ENCODE results near the gene IL18R1. TPM values are rescaled to one million over a fixed set of nuclear protein-coding genes. Genes with fewer than 3 reads are reported as not detected.

IL18R1 gene
- total RNA-seq, 2 experiments from 2014 or later = 17.1 to 18.4 TPM

DNA sequence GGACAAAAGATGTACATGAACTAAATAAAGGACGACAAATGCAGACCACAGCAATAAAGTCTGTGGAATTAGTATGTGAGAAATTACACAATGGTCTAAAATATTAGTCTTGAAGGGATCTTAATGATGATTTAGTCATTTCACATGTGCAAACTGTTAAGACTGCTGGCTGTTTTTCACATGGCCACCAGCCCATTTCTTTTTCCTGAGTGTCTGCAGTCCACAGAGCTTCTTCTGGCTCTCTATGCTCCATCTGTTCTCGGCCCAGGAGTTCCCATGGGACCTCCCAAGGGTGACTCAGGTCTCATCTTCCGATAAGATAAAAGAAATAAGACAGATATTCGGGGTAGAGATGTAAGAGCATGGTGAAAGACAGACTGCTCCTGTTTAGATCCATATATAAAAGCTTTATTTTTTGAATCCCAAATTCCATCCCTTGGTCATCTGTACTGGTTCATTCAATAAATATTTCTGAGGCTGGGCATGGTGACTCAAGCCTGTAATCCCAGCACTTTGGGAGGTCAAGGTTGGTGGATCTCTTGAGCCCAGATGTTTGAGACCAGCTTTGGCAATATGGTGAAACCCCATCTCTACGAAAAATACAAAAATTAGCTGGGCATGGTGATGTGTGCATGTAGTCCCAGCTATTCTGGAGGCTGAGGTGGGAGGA is 24.1 kb upstream of the IL18R1 start:
- Mint-ChIP-seq H3K4me3 (no peak overlapping the region), H3K27me3 (ENCODE audit: low read depth) (peaks cover 4% of the 10 kb centered on the region), H3K4me1 (ENCODE audit: low read depth) (no peaks in the 10 kb centered on the region), H3K36me3 (ENCODE audit: low read depth) (no peaks in the 10 kb centered on the region), H3K9me3 (peaks cover 4% of the 10 kb centered on the region), H3K27ac (no peak overlapping the region)
- intact Hi-C loops (cut with micrococcal nuclease) = no loop called here
- no peak for DNase-seq
- CTCF ChIA-PET = interaction anchor here (0.6 to 1.2 kb wide), 2 partner anchors 47 to 408 kb away, joined by 3 read pairs; no protein-coding TSS in a partner anchor

DNA sequence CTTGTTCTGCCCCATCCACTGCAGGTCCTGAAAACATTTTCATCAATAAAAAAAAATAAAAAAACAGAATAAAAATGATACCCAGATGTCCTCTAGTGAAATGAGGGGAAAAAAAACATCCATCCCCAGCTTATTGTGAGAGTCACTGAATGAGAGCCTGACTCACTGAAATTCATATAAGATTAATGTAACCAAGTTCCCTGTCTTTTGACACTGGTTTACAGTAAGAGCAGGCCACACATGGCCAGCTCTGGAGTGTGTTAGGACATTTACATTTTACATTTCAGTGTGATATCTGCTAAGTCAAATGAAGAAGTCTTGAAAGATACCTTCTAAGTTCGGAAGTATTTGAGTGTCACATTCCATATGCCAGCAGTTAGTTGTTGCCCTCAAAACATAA is 21.1 kb upstream of the IL18R1 start:
- no peak for DNase-seq
- Mint-ChIP-seq H3K9me3 (no peaks in the 10 kb centered on the region), H3K27me3 (ENCODE audit: low read depth) (peaks cover 4% of the 10 kb centered on the region), H3K27ac (no peak overlapping the region), H3K4me1 (ENCODE audit: low read depth) (peaks cover 10% of the 10 kb centered on the region), H3K36me3 (ENCODE audit: low read depth) (no peaks in the 10 kb centered on the region), H3K4me3 (no peak overlapping the region)
- intact Hi-C loops (cut with micrococcal nuclease) = no loop called here
- CTCF ChIA-PET = interaction anchor here (1.0 kb wide), 1 partner anchor 95 kb away, joined by 3 read pairs; no protein-coding TSS in a partner anchor

GRCh38 chr2:102335871-102336366 is 19.7 kb upstream of the IL18R1 start:
- Mint-ChIP-seq H3K27me3 (ENCODE audit: low read depth) (peaks cover 4% of the 10 kb centered on the region), H3K9me3 (no peaks in the 10 kb centered on the region), H3K4me1 (ENCODE audit: low read depth) (peaks cover 10% of the 10 kb centered on the region), H3K27ac (no peak overlapping the region), H3K4me3 (no peak overlapping the region), H3K36me3 (ENCODE audit: low read depth) (no peaks in the 10 kb centered on the region)
- intact Hi-C loops (cut with micrococcal nuclease) = no loop called here
- CTCF ChIA-PET = no interaction called here
- no peak for DNase-seq

- CTCF ChIA-PET = interaction anchor here (1.1 kb wide), 1 partner anchor 96 kb away, joined by 5 read pairs; no protein-coding TSS in a partner anchor
- peaks cover 10% of the 10 kb centered on the region for H3K4me1 Mint-ChIP-seq (ENCODE audit: low read depth)
- H3K9me3 Mint-ChIP-seq = no peaks in the 10 kb centered on the region
- H3K27ac Mint-ChIP-seq = no peak overlapping the region
- H3K4me3 Mint-ChIP-seq = no peak overlapping the region
- H3K27me3 Mint-ChIP-seq (ENCODE audit: low read depth) = peaks cover 4% of the 10 kb centered on the region
- intact Hi-C loops (cut with micrococcal nuclease) = no loop called here
- DNase-seq = no peak
- H3K36me3 Mint-ChIP-seq (ENCODE audit: low read depth) = no peaks in the 10 kb centered on the region
These were observed 19.1 kb upstream of the IL18R1 start for GRCh38 chr2:102336502-102336945.

GRCh38 chr2:102337012-102337411 is 18.6 kb upstream of the IL18R1 start:
- peaks cover 4% of the 10 kb centered on the region for H3K27me3 Mint-ChIP-seq (ENCODE audit: low read depth)
- intact Hi-C loops (cut with micrococcal nuclease) = no loop called here
- no peak overlapping the region for H3K4me3 Mint-ChIP-seq
- no peak for DNase-seq
- H3K9me3 Mint-ChIP-seq = no peaks in the 10 kb centered on the region
- CTCF ChIA-PET = interaction anchor here (1.1 kb wide), 1 partner anchor 97 kb away, joined by 5 read pairs; no protein-coding TSS in a partner anchor
- no peaks in the 10 kb centered on the region for H3K36me3 Mint-ChIP-seq (ENCODE audit: low read depth)
- H3K27ac Mint-ChIP-seq = no peak overlapping the region
- H3K4me1 Mint-ChIP-seq (ENCODE audit: low read depth) = peaks cover 10% of the 10 kb centered on the region

- Mint-ChIP-seq H3K27me3 (ENCODE audit: low read depth) (peaks cover under 1% of the 10 kb centered on the region), H3K4me3 (no peak overlapping the region), H3K27ac (no peak overlapping the region), H3K9me3 (no peaks in the 10 kb centered on the region), H3K36me3 (ENCODE audit: low read depth) (no peaks in the 10 kb centered on the region), H3K4me1 (ENCODE audit: low read depth) (peaks cover 10% of the 10 kb centered on the region)
- CTCF ChIA-PET = interaction anchor here (1.1 kb wide), 1 partner anchor 98 kb away, joined by 5 read pairs; no protein-coding TSS in a partner anchor
- intact Hi-C loops (cut with micrococcal nuclease) = no loop called here
- no peak for DNase-seq
These were observed 17.9 kb upstream of the IL18R1 start for GRCh38 chr2:102337481-102338386.

GRCh38 chr2:102340778-102341177 is 14.8 kb upstream of the IL18R1 start:
- Mint-ChIP-seq H3K36me3 (ENCODE audit: low read depth) (no peaks in the 10 kb centered on the region), H3K27me3 (ENCODE audit: low read depth) (no peaks in the 10 kb centered on the region), H3K9me3 (no peaks in the 10 kb centered on the region), H3K4me1 (ENCODE audit: low read depth) (peaks cover 10% of the 10 kb centered on the region), H3K27ac (no peak overlapping the region), H3K4me3 (no peak overlapping the region)
- CTCF ChIA-PET = interaction anchor here (0.6 kb wide), 1 partner anchor 15 kb away, joined by 5 read pairs; no protein-coding TSS in a partner anchor
- intact Hi-C loops (cut with micrococcal nuclease) = no loop called here
- no peak for DNase-seq

GRCh38 chr2:102342888-102343287 is 12.7 kb upstream of the IL18R1 start:
- intact Hi-C loops (cut with micrococcal nuclease) = no loop called here
- no peaks in the 10 kb centered on the region for H3K27me3 Mint-ChIP-seq (ENCODE audit: low read depth)
- no peaks in the 10 kb centered on the region for H3K9me3 Mint-ChIP-seq
- H3K4me3 Mint-ChIP-seq = no peak overlapping the region
- no peaks in the 10 kb centered on the region for H3K36me3 Mint-ChIP-seq (ENCODE audit: low read depth)
- peaks cover 2% of the 10 kb centered on the region for H3K4me1 Mint-ChIP-seq (ENCODE audit: low read depth)
- no peak for DNase-seq
- H3K27ac Mint-ChIP-seq = no peak overlapping the region
- CTCF ChIA-PET = interaction anchor here (0.6 kb wide), 1 partner anchor 30 kb away, joined by 3 read pairs; no protein-coding TSS in a partner anchor

GRCh38 chr2:102344397-102344796 is 11.2 kb upstream of the IL18R1 start:
- CTCF ChIA-PET = interaction anchor here (0.7 to 1.6 kb wide), 2 partner anchors 12 to 108 kb away, joined by 3 read pairs; no protein-coding TSS in a partner anchor
- no peak overlapping the region for H3K27ac Mint-ChIP-seq
- H3K36me3 Mint-ChIP-seq (ENCODE audit: low read depth) = no peaks in the 10 kb centered on the region
- no peak for DNase-seq
- H3K4me3 Mint-ChIP-seq = no peak overlapping the region
- no peaks in the 10 kb centered on the region for H3K27me3 Mint-ChIP-seq (ENCODE audit: low read depth)
- no peaks in the 10 kb centered on the region for H3K4me1 Mint-ChIP-seq (ENCODE audit: low read depth)
- no peaks in the 10 kb centered on the region for H3K9me3 Mint-ChIP-seq
- intact Hi-C loops (cut with micrococcal nuclease) = no loop called here

GRCh38 chr2:102345329-102345920 is 10.2 kb upstream of the IL18R1 start:
- DNase-seq = no peak
- intact Hi-C loops (cut with micrococcal nuclease) = no loop called here
- no peaks in the 10 kb centered on the region for H3K36me3 Mint-ChIP-seq (ENCODE audit: low read depth)
- H3K4me3 Mint-ChIP-seq = no peak overlapping the region
- no peaks in the 10 kb centered on the region for H3K27me3 Mint-ChIP-seq (ENCODE audit: low read depth)
- no peaks in the 10 kb centered on the region for H3K9me3 Mint-ChIP-seq
- no peak overlapping the region for H3K27ac Mint-ChIP-seq
- no peaks in the 10 kb centered on the region for H3K4me1 Mint-ChIP-seq (ENCODE audit: low read depth)
- CTCF ChIA-PET = no interaction called here

DNA sequence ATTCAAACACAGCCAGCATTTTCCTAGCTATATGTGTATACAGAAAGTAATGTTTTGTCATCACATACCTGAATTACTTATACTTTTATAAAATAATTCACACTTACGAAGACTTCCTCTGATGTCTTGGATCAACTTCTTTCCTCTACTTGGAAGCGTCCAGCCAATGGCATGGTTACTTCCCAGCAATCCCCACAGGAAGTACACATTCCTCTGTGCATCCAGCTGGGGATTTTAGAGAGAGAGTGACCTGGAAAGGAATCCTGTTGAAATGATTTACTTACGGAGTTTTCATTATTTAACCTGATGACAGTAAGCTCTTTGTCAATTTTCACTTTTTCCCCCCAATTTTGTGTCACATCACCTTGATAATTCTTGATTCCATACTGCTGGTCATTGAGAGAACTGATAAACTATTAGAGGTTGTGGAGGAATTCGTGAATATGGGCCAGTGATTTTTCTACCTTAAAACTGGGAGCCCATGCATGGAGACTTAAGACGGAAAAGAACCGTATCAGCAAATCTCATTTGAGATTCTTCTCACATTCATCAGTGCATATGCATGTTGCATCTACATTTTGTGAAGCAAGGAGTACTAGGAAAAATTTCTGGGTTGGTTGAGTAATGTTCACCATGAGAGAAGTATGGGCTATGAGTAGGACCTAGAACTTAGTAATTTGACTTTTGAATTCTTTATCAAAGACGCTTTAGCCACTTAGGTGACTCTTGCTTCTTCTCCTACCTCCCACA is 9.0 kb upstream of the IL18R1 start:
- CTCF ChIA-PET = no interaction called here
- no peak overlapping the region for H3K27ac Mint-ChIP-seq
- H3K27me3 Mint-ChIP-seq (ENCODE audit: low read depth) = no peaks in the 10 kb centered on the region
- H3K9me3 Mint-ChIP-seq = no peaks in the 10 kb centered on the region
- no peak overlapping the region for H3K4me3 Mint-ChIP-seq
- DNase-seq = no peak
- no peaks in the 10 kb centered on the region for H3K36me3 Mint-ChIP-seq (ENCODE audit: low read depth)
- no peaks in the 10 kb centered on the region for H3K4me1 Mint-ChIP-seq (ENCODE audit: low read depth)
- intact Hi-C loops (cut with micrococcal nuclease) = no loop called here

Data from activated naive CD4-positive, alpha-beta T cell treated with anti-CD3 and anti-CD28 coated beads for 36 hours (primary cell).